Caco-2 (cell line): ENCODE measurements around the gene ATG4B. TPM values are rescaled to one million over a fixed set of nuclear protein-coding genes. Genes with fewer than 3 reads are reported as not detected.

Experiments used
- BruUV-seq: library from RNA; stranded (reverse); fragments of 400-500 nt; replicated peaks from 2 replicates; lab custom pipeline; 2021; lab: Mats Ljungman, UMichigan
- CTCF ChIA-PET: fragments of 300-600 bp; sonication (Branson Sonifier 250); formaldehyde crosslinking; loops from one replicate; lab custom pipeline; 2022; ENCODE audit warnings: antibody characterized with exemption; lab: Charles Lee
- POLR2A ChIA-PET: fragments of 300-600 bp; sonication (Branson Sonifier 250); formaldehyde crosslinking; loops from one replicate; lab custom pipeline; 2022; ENCODE audit warnings: antibody characterized with exemption; lab: Charles Lee
- DNase-seq, 2 experiments: peaks; one replicate each; pipeline versions ENCODE4 v3.0.0 to v3.0.0-alpha.2; 2020 to 2022
- H3K27me3 ChIP-seq: replicated peaks from 2 replicates; pipeline ENCODE4 v1.6.0; 2011; ENCODE audit warnings: low read length; ENCODE audit not compliant: control insufficient read depth, insufficient read depth
- H3K36me3 ChIP-seq: 2 replicates; pipeline ENCODE4 v1.5.1; 2011; ENCODE audit warnings: low read length; ENCODE audit not compliant: control insufficient read depth, insufficient read depth
- H3K4me1 ChIP-seq: fragments of 250-450 bp; sonication (Bioruptor Pico); 2 replicates; pipeline ENCODE4 v1.5.1; 2020; ENCODE audit warnings: mild to moderate bottlenecking
- H3K4me3 ChIP-seq: 2 replicates; pipeline ENCODE4 v1.5.1; 2011; ENCODE audit warnings: low read depth, mild to moderate bottlenecking, control low read depth, low read length
- H3K9me3 ChIP-seq: fragments of 250-450 bp; sonication (Bioruptor Pico); 2 replicates; pipeline ENCODE4 v1.5.1; 2020; ENCODE audit warnings: mild to moderate bottlenecking, moderate library complexity
- H3K27ac Mint-ChIP-seq: one replicate; pipeline ENCODE4 v1.8.0; 2022; ENCODE audit warnings: mixed read lengths; ENCODE audit not compliant: unreplicated experiment
- H3K27me3 Mint-ChIP-seq: one replicate; pipeline ENCODE4 v1.8.0; 2022; ENCODE audit warnings: mixed read lengths; ENCODE audit not compliant: insufficient read depth, unreplicated experiment
- H3K36me3 Mint-ChIP-seq: one replicate; pipeline ENCODE4 v1.8.0; 2022; ENCODE audit warnings: mild to moderate bottlenecking, mixed read lengths; ENCODE audit not compliant: insufficient read depth, unreplicated experiment
- H3K4me1 Mint-ChIP-seq: one replicate; pipeline ENCODE4 v1.8.0; 2022; ENCODE audit warnings: low read depth, mixed read lengths; ENCODE audit not compliant: unreplicated experiment
- H3K4me3 Mint-ChIP-seq: one replicate; pipeline ENCODE4 v1.8.0; 2022; ENCODE audit warnings: mild to moderate bottlenecking, moderate library complexity, mixed read lengths; ENCODE audit not compliant: unreplicated experiment
- H3K9me3 Mint-ChIP-seq: one replicate; pipeline ENCODE4 v1.8.0; 2022; ENCODE audit warnings: mixed read lengths; ENCODE audit not compliant: unreplicated experiment
- intact Hi-C: fragments of 100-400 bp; cut with micrococcal nuclease; formaldehyde crosslinking; loops from one replicate; pipeline ENCODE4 v1.10.0; 2022; ENCODE audit not compliant: unreplicated experiment
- total RNA-seq: library from RNA; stranded (reverse); gene quantifications from 2 replicates; pipeline ENCODE4 v1.2.3, GENCODE V29; 2022
- TF ChIP-seq, protein P1 (sequence below), 2 experiments: fragments of 200-600 bp in 1 of 2; IDR thresholded peaks; 1 replicate in 1 of 2; 2 replicates in 1 of 2; pipeline versions ENCODE4 v1.5.1 to v1.8.0; 2011 to 2022; ENCODE audit warnings: antibody characterized with exemption in 1 of 2, control low read depth in 1 of 2, inconsistent platforms in 1 of 2, low read depth in 1 of 2, low read length in 1 of 2, mild to moderate bottlenecking in 1 of 2, moderate library complexity in 1 of 2; ENCODE audit not compliant: insufficient read depth in 1 of 2, severe bottlenecking in 1 of 2, unreplicated experiment in 1 of 2

The ATG4B gene
- total RNA-seq, 1 experiment from 2014 or later: 94.5 TPM

DNA sequence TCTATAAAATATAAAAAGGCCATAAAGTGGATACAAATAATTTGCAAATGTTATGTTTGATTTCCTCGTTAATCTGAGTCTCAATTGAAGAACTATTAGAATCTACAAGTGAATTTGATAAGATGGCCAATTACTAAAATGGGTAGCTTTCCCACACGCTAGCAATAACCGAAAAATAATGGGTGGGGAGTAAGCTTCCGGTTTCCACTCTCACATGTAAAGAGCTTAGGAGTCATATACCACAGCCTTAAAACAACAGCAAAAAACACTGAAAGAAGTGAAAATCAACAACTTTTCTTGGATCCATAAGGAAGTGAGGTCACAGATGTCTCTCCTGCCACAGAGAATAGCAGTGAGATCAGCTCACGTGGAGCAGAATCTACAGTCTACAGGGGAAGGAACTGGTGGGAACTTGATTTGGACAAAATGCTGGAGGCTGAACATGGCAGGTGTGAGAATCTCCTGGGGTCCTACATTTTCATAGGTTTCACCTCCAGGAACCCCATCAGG, 19.1 kb upstream of the ATG4B start:
- CTCF ChIA-PET: no interaction called here
- H3K36me3 ChIP-seq: no peaks in the 10 kb centered on the region

DNA sequence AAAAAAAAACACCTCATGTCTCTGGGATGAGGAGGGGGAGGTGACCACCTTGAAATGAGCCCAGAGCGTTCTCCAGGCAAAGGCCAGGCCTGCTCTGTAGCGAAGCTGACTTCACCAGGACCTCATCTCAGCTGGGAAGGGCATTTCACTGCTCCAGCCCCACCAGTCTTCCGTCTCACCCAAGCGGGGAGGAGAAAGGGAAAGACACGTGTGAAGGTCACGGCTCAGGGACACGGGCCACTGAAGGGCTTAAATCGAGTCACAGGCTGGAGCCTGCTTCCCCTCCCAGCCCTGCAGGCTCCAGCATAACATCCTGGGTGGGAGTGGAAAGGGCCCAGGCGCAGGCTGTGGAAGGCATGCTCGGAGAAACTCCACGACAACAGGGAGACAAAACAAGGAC, 18.7 kb upstream of the ATG4B start:
- intact Hi-C loops: no loop called here
- no peak overlapping the region for H3K4me3 Mint-ChIP-seq

More for the DNA sequence above, 19.1 kb upstream of the ATG4B start:
- H3K27ac Mint-ChIP-seq: no peak overlapping the region
- intact Hi-C loops: no loop called here
- POLR2A ChIA-PET: no interaction called here
- no peak overlapping the region for H3K4me3 Mint-ChIP-seq
- peaks cover 31% of the 10 kb centered on the region for H3K36me3 Mint-ChIP-seq
- H3K4me3 ChIP-seq: no peak overlapping the region
- H3K27me3 Mint-ChIP-seq: no peaks in the 10 kb centered on the region
- no peak for DNase-seq
- H3K4me1 ChIP-seq: no peaks in the 10 kb centered on the region
- no peaks in the 10 kb centered on the region for H3K4me1 Mint-ChIP-seq
- H3K9me3 Mint-ChIP-seq: no peaks in the 10 kb centered on the region
- no peaks in the 10 kb centered on the region for H3K9me3 ChIP-seq
- BruUV-seq: no TSS peak
- no peaks in the 10 kb centered on the region for H3K27me3 ChIP-seq
- TF ChIP-seq, protein P1, sequence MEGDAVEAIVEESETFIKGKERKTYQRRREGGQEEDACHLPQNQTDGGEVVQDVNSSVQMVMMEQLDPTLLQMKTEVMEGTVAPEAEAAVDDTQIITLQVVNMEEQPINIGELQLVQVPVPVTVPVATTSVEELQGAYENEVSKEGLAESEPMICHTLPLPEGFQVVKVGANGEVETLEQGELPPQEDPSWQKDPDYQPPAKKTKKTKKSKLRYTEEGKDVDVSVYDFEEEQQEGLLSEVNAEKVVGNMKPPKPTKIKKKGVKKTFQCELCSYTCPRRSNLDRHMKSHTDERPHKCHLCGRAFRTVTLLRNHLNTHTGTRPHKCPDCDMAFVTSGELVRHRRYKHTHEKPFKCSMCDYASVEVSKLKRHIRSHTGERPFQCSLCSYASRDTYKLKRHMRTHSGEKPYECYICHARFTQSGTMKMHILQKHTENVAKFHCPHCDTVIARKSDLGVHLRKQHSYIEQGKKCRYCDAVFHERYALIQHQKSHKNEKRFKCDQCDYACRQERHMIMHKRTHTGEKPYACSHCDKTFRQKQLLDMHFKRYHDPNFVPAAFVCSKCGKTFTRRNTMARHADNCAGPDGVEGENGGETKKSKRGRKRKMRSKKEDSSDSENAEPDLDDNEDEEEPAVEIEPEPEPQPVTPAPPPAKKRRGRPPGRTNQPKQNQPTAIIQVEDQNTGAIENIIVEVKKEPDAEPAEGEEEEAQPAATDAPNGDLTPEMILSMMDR (IDR thresholded peaks at IDR 0.05; ENCODE audit: insufficient read depth in 1 of 2, low read depth in 1 of 2, low read length in 1 of 2, severe bottlenecking in 1 of 2, unreplicated experiment in 1 of 2): no peak

DNA sequence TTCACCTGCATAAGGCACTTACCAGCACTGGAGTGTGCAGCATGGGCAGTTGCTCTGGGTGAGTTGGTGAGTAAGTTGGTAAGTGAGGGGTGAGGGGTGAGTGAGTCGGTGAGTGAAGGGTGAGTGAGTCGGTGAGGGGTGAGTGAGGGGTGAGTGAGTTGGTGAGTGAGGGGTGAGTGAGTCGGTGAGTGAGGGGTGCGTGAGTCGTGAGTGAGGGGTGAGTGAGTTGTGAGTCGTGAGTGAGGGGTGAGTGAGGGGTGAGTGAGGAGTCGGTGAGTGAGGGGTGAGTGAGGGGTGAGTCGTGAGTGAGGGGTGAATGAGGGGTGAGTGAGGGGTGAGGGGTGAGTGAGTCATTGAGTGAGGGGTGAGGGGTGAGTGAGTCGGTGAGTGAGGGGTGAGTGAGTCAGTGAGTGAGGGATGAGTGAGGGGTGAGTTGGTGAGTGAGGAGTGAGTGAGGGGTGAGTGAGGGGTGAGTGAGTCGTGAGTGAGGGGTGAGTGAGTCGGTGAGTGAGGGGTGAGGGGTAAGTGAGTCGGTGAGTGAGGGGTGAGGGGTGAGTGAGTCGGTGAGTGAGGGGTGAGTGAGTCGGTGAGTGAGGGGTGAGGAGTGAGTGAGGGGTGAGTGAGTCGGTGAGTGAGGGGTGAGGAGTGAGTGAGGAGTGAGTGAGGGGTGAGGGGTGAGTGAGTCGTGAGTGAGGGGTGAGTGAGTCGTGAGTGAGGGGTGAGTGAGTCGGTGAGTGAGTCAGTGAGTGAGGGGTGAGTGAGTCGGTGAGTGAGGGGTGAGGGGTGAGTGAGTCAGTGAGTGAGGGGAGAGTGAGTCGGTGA, 17.7 kb upstream of the ATG4B start:
- Histone ChIP-seq H3K4me1 (no peaks in the 10 kb centered on the region), H3K36me3 (no peaks in the 10 kb centered on the region), H3K9me3 (no peaks in the 10 kb centered on the region), H3K27me3 (no peaks in the 10 kb centered on the region), H3K4me3 (no peak overlapping the region)
- CTCF ChIA-PET: no interaction called here
- H3K27ac Mint-ChIP-seq: no peak overlapping the region
- POLR2A ChIA-PET: no interaction called here
- TF ChIP-seq, protein P1 (IDR thresholded peaks at IDR 0.05; ENCODE audit: insufficient read depth in 1 of 2, low read depth in 1 of 2, low read length in 1 of 2, severe bottlenecking in 1 of 2, unreplicated experiment in 1 of 2): no peak
- peaks cover 33% of the 10 kb centered on the region for H3K36me3 Mint-ChIP-seq
- no peaks in the 10 kb centered on the region for H3K27me3 Mint-ChIP-seq
- H3K4me3 Mint-ChIP-seq: no peak overlapping the region
- DNase-seq: no peak
- H3K4me1 Mint-ChIP-seq: no peaks in the 10 kb centered on the region
- intact Hi-C loops: no loop called here
- H3K9me3 Mint-ChIP-seq: no peaks in the 10 kb centered on the region
- BruUV-seq: no TSS peak

More for the DNA sequence above, 18.7 kb upstream of the ATG4B start:
- no peak for DNase-seq
- POLR2A ChIA-PET: no interaction called here
- CTCF ChIA-PET: no interaction called here
- H3K27me3 Mint-ChIP-seq: no peaks in the 10 kb centered on the region
- Histone ChIP-seq H3K4me1 (no peaks in the 10 kb centered on the region), H3K4me3 (no peak overlapping the region), H3K27me3 (no peaks in the 10 kb centered on the region), H3K9me3 (no peaks in the 10 kb centered on the region), H3K36me3 (no peaks in the 10 kb centered on the region)
- no peaks in the 10 kb centered on the region for H3K9me3 Mint-ChIP-seq
- TF ChIP-seq, protein P1 (IDR thresholded peaks at IDR 0.05; ENCODE audit: insufficient read depth in 1 of 2, low read depth in 1 of 2, low read length in 1 of 2, severe bottlenecking in 1 of 2, unreplicated experiment in 1 of 2): no peak
- H3K27ac Mint-ChIP-seq: no peak overlapping the region
- H3K36me3 Mint-ChIP-seq: peaks cover 33% of the 10 kb centered on the region
- BruUV-seq: no TSS peak
- H3K4me1 Mint-ChIP-seq: no peaks in the 10 kb centered on the region
